ENCODE measurements around the gene FGF3. TPM values are rescaled to one million over a fixed set of nuclear protein-coding genes. Genes with fewer than 3 reads are reported as not detected.

FGF3 gene
- total RNA-seq = not detected

GRCh38 chr11:69818603-69819441 is at the start of gene FGF3:
TSS of gene FGF3 (minus strand) at chr11:69819416. CDS start at chr11:69818933, 483 bp downstream.
- H3K27me3 ChIP-seq (replicated peaks; ENCODE audit: insufficient read depth) = peaks cover 3% of the 10 kb centered on the region
- H3K4me3 ChIP-seq = no peak within 1 kb of the TSS
- no peaks in the 10 kb centered on the region for H3K9me3 ChIP-seq
- ATAC-seq (ENCODE audit: insufficient number of reproducible peaks, low FRiP score, low read depth) (no peak), DNase-seq (ENCODE audit: low spot score) (no peak)
- H3K4me1 ChIP-seq (ENCODE audit: control insufficient read depth in 1 of 2, low read depth in 2 of 2) = peaks cover 0 to 5% of the 10 kb centered on the region in 2 donors
- TF ChIP-seq CTCF (IDR thresholded peaks at IDR 0.05) = no peak
- no peaks in the 10 kb centered on the region for H3K36me3 ChIP-seq
- H3K27ac ChIP-seq = no peak within 1 kb of the TSS

GRCh38 chr11:69868871-69869270 is 49.7 kb upstream of the FGF3 start:
- DNase-seq (ENCODE audit: low spot score) (no peak), ATAC-seq (ENCODE audit: insufficient number of reproducible peaks, low FRiP score, low read depth) (no peak)
- no peaks in the 10 kb centered on the region for H3K4me1 ChIP-seq (ENCODE audit: control insufficient read depth in 1 of 2, low read depth in 2 of 2)
- H3K4me3 ChIP-seq = no peak overlapping the region
- no peak overlapping the region for H3K27ac ChIP-seq
- no peak for TF ChIP-seq CTCF (IDR thresholded peaks at IDR 0.05)
- no peaks in the 10 kb centered on the region for H3K36me3 ChIP-seq
- no peaks in the 10 kb centered on the region for H3K9me3 ChIP-seq
- no peaks in the 10 kb centered on the region for H3K27me3 ChIP-seq (replicated peaks; ENCODE audit: insufficient read depth)

- no peaks in the 10 kb centered on the region for H3K27me3 ChIP-seq (replicated peaks; ENCODE audit: insufficient read depth)
- TF ChIP-seq CTCF (IDR thresholded peaks at IDR 0.05) = no peak
- H3K4me3 ChIP-seq = no peak overlapping the region
- H3K4me1 ChIP-seq (ENCODE audit: control insufficient read depth in 1 of 2, low read depth in 2 of 2) = no peaks in the 10 kb centered on the region
- no peaks in the 10 kb centered on the region for H3K9me3 ChIP-seq
- DNase-seq (ENCODE audit: low spot score) (no peak), ATAC-seq (ENCODE audit: insufficient number of reproducible peaks, low FRiP score, low read depth) (no peak)
- no peak overlapping the region for H3K27ac ChIP-seq
- H3K36me3 ChIP-seq = no peaks in the 10 kb centered on the region
Measured at GRCh38 chr11:69868006-69868810, 49.0 kb upstream of the FGF3 start.

GRCh38 chr11:69867076-69868005 is 48.1 kb upstream of the FGF3 start:
- Histone ChIP-seq H3K27me3 (replicated peaks; ENCODE audit: insufficient read depth) (no peaks in the 10 kb centered on the region), H3K9me3 (no peaks in the 10 kb centered on the region), H3K4me3 (no peak overlapping the region), H3K27ac (no peak overlapping the region), H3K4me1 (ENCODE audit: control insufficient read depth in 1 of 2, low read depth in 2 of 2) (no peaks in the 10 kb centered on the region), H3K36me3 (no peaks in the 10 kb centered on the region)
- no peak for TF ChIP-seq CTCF (IDR thresholded peaks at IDR 0.05)
- ATAC-seq (ENCODE audit: insufficient number of reproducible peaks, low FRiP score, low read depth) (no peak), DNase-seq (ENCODE audit: low spot score) (no peak)

All from thoracic aorta (tissue), 2 donors.